ENCODE data around the gene CRIM1. TPM values are rescaled to one million over a fixed set of nuclear protein-coding genes. Genes with fewer than 3 reads are reported as not detected.

Gene CRIM1
- total RNA-seq, 1 experiment from 2014 or later: 27.6 TPM

DNA sequence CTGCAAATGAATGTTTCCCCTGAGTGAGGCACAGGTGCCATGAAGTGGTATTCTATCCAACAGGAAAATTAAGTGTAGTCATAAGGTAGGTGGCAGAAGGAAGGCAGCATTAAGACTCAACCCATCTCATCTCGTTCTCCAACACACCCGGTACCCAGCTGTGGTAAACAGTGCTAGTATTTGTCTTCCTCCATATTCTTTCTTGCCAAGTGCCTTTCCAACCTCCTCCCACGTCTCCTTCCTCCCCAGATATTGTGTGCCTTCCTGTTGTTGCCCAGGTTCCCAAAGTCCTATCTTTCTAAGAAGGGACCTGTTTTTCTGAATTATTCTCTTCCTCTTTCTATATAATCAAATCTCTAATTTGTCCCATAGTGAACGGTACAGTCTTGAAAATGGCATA is 83.5 kb downstream of the CRIM1 start:
- peaks cover 12 to 35% (median 26%) of the 10 kb centered on the region in 3 experiments; a peak in 6 of 7 replicates for H3K36me3 Mint-ChIP-seq (ENCODE audit: insufficient read depth in 1 of 3, low read depth in 3 of 3)
- Histone ChIP-seq H2BK20ac (ENCODE audit: low read depth, low read length, poor library complexity, severe bottlenecking) (no peak overlapping the region), H3K4me2 (ENCODE audit: insufficient read depth, insufficient read length, low read length) (no peak overlapping the region), H3K9ac (ENCODE audit: extremely low read depth, insufficient read length, low read length) (no peak overlapping the region), H3K27ac (ENCODE audit: insufficient read length, low read depth, low read length) (no peak overlapping the region), H3K4ac (ENCODE audit: low read depth, low read length) (no peak overlapping the region), H2AFZ (ENCODE audit: low read length) (no peak overlapping the region), H3K4me1 (ENCODE audit: insufficient read depth, low read length) (no peaks in the 10 kb centered on the region), H4K8ac (replicated peaks; ENCODE audit: insufficient read length, low read depth, low read length) (no peak overlapping the region), H3K9me3 (ENCODE audit: control insufficient read depth, low read depth, low read length) (no peaks in the 10 kb centered on the region), H3K56ac (ENCODE audit: insufficient read length, low read depth, low read length) (no peak overlapping the region), H4K5ac (ENCODE audit: insufficient read length, low read depth, low read length) (no peak overlapping the region), H2BK5ac (ENCODE audit: insufficient read length, low read length) (no peak overlapping the region), H2BK12ac (ENCODE audit: insufficient read length, low read depth, low read length) (no peak overlapping the region), H4K20me1 (ENCODE audit: control insufficient read depth, insufficient read depth, insufficient read length) (no peaks in the 10 kb centered on the region), H3T11ph (ENCODE audit: low read length) (no peak overlapping the region), H3K14ac (ENCODE audit: insufficient read depth, low read length) (no peak overlapping the region), H3K79me1 (ENCODE audit: insufficient read depth, low read depth, low read length, poor library complexity, severe bottlenecking) (peaks cover 8% of the 10 kb centered on the region), H2AK5ac (ENCODE audit: insufficient read length, low read length) (no peak overlapping the region), H3K23me2 (ENCODE audit: insufficient read length, low read depth, low read length, poor library complexity, severe bottlenecking) (no peaks in the 10 kb centered on the region), H3K79me2 (ENCODE audit: insufficient read depth, low read length) (peaks cover 2% of the 10 kb centered on the region; the same call in 1 of the 2 replicates), H4K91ac (ENCODE audit: insufficient read length, low read depth, low read length) (no peak overlapping the region), H3K27me3 (ENCODE audit: insufficient read depth, low read length) (no peaks in the 10 kb centered on the region), H3K18ac (ENCODE audit: insufficient read length, low read depth, low read length) (no peak overlapping the region), H2BK120ac (ENCODE audit: low read depth, low read length, poor library complexity, severe bottlenecking) (no peak overlapping the region), H2BK15ac (ENCODE audit: low read depth, low read length) (no peak overlapping the region), H3K23ac (ENCODE audit: insufficient read length, low read depth, low read length) (no peak overlapping the region)
- H3K27me3 Mint-ChIP-seq (ENCODE audit: low read depth): no peaks in the 10 kb centered on the region
- no peak for DNase-seq
- peaks cover 2 to 4% of the 10 kb centered on the region in 2 experiments; a peak in 2 of 4 replicates for H3K4me1 Mint-ChIP-seq
- no peak overlapping the region for H3K4me3 Mint-ChIP-seq
- H3K9me3 Mint-ChIP-seq: no peaks in the 10 kb centered on the region
- no peak overlapping the region; a peak in 1 of 7 replicates for H3K27ac Mint-ChIP-seq
- no CpG with 5 or more reads among the region's 4 CpGs for WGBS (ENCODE audit: extremely low coverage, insufficient read length, low lambda C conversion rate)
- no peak for TF ChIP-seq CTCF (conservative IDR thresholded peaks at IDR 0.05)
